ENCODE data around the gene PCBD2.
A peak's percentile ranks its signal among the peaks of the same experiment; 100 is the strongest.
"Not testable (repeated sequence)": the region's sequence is repeated elsewhere in the genome, so short reads cannot be mapped to it uniquely, and the experiment has no call there.

PCBD2 gene

DNA sequence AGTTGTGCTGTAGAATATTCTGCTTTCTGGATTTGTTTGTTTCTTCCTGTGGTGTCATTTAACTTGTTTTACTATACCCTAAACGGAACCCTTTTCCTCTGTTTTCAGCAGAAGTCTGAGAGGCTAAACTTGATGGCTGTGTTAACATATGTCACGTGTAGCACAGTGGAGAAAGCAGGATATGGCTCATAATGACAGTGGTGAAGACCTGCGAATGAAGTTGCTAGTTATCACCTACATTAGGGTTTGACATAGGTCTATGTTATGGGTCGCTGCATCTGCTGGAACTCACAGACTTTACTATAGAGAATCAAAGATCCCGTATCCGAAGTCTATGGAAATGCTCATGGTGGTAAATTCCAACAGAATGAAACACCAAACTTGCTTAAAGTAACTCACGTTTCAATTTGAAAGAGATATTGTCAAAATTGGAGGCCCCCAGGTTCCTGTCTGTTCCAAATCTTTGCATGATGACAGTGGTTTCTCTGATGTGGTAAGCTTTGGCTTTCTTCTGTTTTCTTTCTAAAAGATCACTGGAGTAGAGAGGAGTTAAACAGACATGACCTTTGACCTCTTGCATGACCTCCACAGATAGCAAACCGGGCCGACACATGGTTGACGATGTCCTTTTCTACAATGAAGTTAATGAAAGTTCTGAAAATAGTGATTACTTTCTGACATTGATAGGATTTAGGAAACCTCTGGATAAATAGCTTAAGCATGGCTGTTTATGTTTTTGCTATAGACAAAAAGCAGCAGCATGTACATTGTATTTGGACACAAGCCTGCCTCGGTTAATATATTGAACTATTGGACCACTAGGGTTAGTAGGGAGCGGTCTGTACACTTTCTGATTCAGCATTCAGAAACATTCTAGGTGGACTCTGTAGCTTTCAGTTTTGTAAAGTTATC lies 59.7 kb downstream of the PCBD2 start:
- no peak for DNase-seq

DNA sequence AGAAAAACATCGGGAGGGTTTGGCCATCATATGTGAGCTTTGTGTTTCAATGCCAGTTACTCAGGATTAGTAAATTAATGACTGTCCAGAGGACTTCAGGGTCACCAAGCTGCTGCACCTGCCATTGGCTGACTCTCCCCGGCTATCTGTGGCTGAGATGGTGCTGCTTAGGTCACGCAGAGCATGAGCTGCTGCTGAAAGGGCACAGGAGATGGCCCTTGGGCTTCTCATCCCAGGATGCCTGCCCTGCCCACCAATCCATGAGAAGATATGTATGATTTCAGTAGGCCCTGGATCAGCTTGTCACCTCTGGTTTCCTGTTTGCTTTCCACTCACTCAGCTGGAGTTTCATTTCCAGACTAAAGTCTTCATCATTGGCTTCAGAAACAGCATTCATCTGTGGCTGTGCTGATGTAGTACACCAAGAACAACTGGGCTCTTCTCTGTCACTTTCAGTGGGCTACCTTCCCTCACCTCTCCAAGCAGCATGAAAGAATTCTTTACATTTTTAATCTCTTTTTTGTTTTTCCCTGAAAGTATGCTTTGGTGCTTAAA lies 60.4 kb downstream of the PCBD2 start:
- DNase-seq, result no peak

DNA sequence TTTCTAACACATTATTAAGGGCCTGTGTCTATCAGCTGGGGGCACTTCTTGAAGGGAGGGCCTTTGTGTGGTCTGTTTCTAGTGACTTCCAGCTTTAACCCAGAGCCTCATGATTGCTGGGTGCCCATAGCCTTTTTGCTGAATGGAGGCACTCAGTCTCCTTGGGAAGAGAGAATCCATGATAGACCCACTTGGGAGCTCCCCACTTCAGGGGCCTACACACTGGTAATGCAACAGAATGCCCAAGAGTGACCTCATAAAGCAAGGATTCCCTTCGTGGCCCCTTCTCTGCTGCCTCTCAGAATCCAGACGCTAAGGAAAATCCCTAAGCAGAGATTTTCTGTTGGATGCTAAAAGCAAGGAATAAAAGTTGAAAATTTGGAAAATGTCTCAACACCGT lies 62.7 kb downstream of the PCBD2 start, which contains the start of gene CATSPER3:
TSS of gene CATSPER3 (plus strand) at position 301 of the 400 bp plus-strand sequence. CDS start at position 386, 85 bp downstream.
- no peak for DNase-seq

DNA sequence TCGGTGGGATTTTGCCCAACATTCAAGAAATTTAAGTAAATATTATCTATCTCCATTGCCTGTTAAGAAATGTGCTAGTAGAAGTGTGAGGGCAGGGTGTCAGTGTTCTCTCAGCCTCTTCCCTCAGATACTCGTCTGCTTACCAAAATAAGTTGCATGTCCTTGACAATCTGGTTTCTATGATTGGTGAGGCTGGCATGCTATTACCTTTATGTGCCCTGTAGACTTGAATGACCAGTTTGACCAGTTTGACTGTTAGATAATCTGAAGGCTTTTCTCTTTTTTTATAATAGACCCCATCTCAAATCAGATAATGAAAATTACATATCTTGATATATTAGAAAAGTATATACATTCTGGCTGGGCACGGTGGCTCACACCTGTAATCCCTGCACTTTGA lies 63.1 kb downstream of the PCBD2 start:
- DNase-seq, result no peak

DNA sequence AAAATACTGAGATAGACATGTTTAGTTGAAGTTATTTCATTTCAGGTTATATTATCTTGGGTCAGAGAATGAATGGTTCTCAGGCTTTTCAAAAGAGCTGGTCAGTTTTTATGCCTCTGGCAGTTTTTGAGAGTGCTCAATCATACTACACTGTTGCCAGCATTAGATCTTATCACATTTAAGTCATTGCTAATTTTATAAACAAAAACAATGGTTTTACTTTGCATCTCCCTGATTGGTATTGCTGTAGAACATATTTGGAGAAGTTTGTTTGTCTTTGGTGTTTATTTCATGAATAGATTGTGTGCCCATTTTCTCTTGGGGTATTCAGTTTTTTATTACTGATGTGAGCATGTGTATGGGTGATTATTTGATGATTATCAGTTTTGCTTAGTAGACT lies 64.2 kb downstream of the PCBD2 start:
- DNase-seq, result no peak

DNA sequence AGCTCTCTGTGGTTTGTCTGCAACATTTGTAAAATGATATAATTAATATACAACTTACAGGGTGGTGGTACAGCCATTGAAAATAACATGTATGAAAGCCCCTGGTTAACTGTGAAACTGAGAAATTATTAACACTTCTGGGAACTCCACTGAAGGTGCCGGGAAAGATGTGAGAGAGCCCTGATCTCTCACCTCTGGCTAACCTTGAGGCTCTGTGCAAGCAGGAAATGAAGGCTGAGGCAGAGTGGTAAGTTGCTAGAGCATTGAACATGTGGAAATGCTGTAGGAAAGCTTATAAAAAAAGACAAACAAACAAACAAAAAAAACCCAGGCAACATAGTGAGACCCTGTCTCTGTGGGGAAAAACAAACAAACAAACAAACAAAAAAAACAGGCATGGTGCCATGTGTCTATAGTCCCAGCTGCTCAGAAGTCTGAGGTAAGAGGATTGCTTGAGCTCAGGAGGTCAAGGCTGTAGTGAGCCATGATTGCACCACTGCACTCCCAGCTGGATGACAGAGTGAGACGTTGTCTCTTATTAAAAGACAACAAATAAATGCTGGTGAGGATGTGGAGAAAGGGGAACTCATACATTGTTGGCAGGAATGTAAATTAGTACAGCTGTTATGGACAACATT lies 70.3 kb downstream of the PCBD2 start:
- DNase-seq, result no peak

DNA sequence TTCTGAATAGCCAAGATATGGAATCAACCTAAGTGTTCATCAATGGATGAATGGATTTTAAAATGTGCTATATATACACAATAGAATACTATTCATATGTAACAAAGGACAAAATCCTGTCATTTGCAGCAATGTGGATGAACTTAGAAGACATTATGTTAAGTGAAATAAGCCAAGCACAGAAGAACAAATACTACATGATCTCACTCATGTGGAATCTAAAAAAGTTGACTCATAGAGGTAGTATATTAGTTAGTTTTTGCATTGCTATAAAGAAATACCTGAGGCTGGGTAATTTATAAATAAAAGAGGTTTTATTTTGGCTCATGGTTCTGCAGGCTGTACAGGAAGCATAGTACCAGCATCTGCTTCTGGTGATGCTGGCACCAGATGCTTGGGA lies 70.9 kb downstream of the PCBD2 start:
- DNase-seq, result no peak

DNA sequence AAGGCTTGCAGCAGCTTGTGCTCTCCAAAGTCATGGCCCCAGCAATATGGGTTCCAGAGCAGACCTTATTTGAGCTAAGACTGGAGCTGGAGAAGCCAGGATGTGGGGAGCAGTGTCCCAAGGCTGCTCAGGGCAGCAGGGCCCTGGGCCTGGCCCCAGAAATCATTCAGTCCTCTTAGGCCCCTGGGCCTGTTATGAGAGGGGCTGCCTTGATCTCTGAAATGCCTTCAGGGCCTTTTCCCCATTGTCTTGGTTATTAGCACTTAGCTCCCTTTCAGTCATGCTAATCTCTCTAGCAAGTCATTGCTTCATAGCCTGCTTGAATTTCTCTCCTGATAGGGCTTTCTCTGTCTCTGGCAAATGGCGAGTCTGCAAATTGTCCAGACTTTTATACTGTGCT lies 71.9 kb downstream of the PCBD2 start:
- DNase-seq, result no peak

DNA sequence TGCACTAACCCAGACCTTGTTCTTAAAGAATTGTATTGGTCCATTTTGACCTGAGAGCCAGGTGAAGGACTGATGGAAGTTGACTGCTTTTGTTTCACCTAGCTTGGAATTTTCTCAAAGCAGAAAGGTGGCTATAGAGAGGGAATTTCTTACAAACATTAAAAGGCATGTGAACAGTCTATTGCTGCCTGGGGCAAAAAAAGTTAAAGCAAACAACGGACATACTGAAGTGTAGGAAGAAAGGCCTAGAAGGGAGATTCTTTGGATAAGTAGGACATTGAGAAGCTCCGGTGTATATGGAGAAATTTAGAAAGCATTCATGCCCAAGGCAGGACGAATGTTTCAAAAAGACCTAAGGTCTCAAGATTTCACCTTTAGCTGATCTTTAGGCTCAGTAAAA lies 74.5 kb downstream of the PCBD2 start:
- no peak for DNase-seq

DNA sequence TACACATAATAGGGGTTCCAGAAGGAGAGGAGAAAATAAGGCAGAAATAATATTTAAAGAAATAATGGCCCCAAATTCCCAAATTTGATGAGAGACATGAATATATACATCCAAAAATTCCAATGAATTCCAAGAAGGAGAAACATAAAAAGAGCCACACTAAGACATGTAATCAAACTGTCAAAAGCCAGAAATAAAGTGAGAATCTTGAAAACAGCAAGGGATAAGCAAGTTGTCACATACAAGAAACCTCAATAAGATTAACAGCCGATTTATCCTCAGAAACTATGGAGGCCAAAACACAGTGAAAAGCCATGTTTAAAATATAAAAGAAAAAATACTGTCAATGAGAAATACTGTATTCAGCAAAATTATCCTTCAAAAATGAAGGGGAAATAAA lies 77.3 kb downstream of the PCBD2 start:
- DNase-seq, result no peak

DNA sequence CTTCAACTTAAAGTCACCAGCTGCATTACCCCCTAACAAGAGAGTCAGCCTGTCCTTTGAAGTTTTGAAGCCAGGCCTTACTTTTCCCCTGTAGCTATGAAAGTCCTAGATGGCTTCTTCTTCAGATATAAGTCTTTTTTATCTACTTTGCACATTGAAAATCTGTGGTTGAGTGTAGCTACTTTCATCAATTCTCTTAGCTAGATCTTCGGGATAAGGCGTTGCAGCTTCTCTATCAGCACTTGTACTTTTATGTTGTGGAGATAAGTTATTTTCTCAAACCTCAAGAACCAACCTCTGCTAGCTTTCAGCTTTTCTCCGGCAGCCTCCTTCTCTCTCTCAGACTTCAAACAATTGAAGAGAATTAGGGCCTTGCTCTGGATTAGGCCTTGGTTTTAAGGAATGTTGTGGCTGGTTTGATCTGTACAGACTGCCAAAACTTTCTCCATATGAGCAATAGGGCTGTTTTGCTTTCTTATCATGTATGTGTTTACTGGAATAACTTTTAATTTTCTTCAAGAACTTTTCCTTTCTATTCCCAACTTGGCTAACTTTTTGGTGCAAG lies 84.4 kb downstream of the PCBD2 start:
- no peak for DNase-seq

DNA sequence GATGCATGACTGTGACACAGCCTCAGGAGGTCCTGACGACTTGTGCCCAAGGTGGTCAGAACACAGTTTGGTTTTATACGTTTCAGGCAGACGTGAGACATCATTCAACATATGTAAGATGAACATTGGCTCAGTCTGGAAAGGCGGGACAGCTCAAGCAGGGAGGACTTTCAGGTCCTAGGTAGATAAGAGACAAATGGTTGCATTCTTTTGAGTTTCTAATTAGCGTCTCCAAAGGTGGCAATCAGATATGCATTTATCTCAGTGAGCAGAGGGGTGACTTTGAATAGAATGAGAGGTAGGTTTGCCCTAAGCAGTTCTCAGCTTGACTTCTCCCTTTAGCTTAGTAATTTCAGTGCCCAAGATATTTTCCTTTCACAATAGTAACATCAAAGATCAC lies 85.3 kb downstream of the PCBD2 start:
- DNase-seq, result not testable (repeated sequence)

DNA sequence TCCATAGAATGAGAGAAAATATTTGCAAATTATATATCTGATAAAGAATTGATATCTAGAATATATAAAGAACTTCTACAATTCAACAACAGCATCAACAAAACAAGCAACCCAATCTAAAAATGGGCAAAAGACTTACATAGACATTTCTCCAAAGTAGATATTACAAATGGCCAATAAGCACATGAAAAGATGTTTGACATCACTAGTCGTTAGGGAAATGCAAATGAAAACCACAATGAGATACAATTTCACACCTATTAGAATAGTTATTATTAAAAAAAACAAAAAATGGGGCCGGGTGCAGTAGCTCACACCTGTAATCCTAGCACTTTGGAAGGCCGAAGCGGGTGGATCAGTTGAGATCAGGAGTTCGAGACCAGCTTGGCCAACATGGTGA lies 87.2 kb downstream of the PCBD2 start:
- DNase-seq, result no peak

DNA sequence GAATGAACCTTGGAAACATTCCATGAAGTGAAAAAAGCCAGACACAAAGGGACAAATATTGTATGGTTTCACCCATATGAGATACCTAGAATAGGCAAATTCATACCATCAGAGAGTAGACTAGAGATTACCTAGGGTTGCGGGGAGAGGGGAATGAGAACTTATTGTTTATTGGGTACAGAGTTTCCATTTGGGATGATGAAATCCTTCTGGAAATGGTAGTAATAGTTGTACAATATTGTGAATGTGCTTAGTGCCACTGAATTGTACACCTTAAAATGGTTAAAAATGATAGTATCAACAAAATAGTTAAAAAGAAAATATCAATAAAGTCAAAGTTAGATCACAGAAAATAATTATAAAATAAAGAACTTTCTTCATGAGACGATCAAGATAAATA lies 88.2 kb downstream of the PCBD2 start:
- no peak for DNase-seq

DNA sequence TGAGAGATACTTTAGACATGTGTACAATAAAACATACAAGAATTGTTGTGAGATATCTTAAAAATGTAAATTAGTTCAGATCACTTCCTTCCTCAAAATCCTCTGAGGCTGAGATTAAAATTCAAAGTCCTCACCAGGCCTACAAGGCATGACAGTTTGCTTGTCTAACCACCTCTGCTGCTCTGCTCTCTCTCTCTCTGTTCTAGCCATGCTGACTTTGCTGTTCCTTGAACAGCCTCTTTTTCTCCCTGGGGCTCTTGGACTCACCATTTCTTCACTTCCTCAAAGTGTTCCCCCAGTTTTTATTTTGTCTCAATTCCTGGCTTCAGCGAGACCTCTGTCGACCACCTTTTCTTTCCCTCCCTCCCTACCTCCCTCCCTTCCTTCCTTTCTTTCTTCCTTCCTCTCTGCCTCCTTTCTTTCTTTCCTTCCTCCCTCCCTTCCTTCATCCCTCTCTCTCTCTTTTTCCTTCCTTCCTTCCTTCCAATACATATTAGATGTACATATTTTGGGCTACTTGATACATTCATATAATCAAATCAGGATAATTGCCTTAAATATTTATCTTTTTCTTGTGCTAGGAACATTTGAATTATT lies 89.7 kb downstream of the PCBD2 start:
- DNase-seq, result peak; percentile 5 to 31

DNA sequence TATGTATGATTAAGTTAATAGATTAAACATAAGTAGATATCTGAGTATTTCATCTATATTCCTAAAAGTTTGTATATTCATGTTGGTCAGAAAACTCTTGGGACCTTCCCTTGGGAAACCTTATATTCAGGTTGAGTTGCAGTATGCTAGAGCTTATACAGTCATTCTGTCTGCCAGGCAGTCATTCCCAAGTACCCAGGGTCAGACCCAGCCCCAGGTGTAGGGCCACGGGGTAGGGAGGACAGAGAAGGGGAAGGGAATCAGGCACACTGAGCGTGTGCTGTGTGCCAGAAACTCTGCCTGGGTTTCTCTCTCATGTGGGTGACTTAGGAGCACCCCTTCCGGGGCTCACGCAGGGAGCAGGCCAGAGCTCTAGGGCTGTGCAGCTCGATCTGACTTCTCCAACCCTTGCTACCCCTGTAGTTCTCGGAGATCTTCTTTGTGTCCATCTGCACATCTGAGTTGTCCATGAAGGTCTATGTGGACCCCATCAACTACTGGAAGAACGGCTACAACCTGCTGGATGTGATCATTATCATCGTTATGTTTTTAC lies 91.0 kb downstream of the PCBD2 start:
- no peak for DNase-seq

DNA sequence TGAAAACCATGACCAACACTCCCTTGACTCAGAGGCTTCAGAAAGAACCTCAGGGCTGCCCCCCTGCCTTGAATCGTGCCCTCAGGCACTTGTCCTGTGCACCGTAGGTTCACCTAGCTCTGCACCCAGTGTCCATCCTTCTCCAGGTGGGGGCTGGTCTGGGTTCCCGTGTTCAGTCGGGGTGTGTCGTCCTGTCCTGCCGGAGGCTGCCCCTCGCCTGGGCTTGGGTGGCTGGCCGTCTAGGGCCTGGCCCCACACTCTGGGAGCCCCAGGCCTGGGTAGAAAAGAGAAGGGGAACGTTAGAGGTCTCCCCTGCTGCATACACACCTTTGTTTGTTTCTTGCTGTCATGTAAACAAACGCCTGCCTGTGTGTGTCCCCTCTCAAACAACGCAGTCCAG lies 92.1 kb downstream of the PCBD2 start:
- no peak for DNase-seq

DNA sequence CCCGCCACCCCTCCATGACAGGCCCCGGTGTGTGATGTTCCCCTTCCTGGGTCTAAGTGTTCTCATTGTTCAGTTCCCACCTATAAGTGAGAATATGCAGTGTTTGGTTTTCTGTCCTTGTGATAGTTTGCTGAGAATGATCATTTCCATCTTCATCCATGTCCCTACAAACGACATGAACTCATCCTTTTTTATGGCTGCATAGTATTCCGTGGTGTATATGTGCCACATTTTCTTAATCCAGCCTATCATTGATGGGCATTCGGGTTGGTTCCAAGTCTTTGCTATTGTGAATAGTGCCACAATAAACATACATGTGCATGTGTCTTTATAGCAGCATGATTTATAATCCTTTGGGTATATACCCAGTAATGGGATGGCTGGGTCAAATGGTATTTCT lies 93.1 kb downstream of the PCBD2 start:
- DNase-seq, result not testable (repeated sequence)

DNA sequence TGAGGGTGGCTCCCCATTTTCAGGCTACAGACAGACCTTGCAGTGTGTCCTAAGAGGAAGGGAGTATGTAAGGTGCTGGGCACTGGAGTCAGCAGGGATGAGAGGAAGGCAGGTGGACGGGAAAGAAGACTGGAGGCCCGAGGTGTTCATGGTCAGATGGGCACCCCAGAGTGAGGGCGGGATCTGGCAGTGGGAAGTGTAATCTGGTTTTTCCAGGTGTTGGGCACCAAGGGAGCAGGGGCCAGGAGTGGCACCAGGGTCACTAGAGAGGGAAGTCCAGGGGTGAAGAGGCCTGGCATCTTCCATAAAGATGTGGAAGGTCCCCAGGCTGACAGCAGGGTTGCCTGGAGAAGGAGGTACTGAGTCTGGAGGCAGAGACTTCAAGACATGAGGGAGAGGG lies 99.4 kb downstream of the PCBD2 start:
- no peak for DNase-seq

DNA sequence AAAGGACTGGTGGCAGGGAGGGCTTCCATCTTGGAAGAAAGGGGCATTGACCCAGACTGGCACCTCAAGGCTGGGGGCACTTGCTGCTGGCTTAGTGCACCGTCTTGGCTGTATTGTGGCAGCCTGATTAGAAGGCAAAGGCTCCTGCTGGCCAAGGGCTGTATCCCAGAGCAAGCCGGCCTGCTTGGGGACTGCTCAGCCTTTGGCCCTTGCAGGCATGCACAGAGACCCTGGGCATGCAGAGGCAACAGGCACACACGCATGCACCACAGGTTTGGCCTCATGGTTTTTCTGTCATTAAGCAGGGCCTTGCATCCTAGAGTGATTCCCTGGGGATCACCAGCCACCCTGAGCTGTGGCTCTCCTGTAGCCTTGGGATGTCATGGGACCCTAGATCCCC lies 100.1 kb downstream of the PCBD2 start:
- DNase-seq, result no peak

DNA sequence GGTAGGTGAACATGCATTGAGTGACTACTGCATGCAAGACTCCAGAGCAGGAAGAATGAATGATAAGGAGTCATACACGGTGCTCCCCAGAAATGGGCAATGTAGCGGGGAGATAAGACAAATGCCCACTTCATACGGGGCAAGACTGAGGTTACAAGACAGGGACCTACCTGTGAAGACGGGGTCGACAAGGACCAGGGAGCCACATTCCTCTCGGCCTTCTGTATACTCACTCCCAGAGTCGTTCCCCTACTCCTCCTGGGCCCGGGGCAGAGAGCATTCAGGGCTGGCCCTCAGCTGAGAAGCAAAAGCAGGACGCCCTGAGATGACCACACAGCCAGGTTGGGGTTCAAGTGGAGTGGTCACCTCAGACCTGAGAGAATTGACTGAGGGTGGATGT lies 102.4 kb downstream of the PCBD2 start:
- DNase-seq, result no peak

DNA sequence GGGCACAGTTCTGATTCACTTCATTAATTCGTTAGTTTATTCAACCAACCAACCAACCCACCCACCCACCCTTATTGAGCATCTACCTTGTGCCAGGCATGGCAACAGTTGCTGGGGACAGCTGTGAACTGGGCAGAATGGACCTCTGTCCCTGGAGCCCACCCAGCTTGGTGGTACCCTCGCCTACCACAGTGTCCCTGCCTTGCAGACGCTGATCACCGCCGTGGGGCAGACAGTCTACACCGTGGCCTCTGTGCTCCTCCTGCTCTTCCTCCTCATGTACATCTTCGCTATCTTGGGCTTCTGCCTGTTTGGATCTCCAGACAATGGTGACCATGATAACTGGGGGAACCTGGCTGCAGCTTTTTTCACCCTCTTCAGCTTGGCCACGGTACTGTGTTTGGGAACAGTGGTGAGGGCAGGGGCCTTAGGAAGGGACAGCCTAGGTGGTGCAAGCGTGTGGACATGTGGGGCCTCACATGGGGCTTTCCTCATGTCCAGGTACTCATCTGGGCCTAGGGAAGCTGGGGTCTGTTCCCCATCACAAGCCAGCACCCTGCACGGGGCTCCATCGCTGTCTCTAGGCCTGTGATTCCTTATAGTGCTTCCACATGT lies 102.9 kb downstream of the PCBD2 start:
- no peak for DNase-seq

DNA sequence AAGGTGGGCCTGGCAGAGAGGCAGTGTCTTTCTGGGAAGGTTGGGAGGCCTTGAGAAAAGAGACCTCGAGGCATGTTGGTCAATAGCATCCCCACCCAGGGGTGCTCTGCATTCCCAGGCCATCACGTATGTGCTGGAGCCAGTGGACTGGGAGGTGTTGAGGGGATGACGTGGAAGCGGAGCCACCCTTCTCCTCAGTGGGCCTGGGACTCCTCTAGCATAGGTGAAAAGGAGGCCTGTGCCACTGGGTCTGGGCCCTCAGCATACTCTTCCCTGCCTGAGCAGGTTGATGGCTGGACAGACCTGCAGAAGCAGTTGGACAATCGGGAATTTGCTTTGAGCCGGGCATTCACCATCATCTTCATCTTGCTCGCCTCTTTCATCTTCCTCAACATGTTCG lies 103.6 kb downstream of the PCBD2 start:
- DNase-seq, result no peak
